Lower leg skin (tissue), 4 donors: Measurements from ENCODE around the gene MCM9. TPM values are rescaled to one million over a fixed set of nuclear protein-coding genes. Genes with fewer than 3 reads are reported as not detected.

ENCODE experiments used
- DNase-seq, 2 donors: peaks; one replicate each; pipeline ENCODE4 v3.0.0-alpha.2; 2019; ENCODE audit warnings: low spot score in 2 of 2
- H3K4me3 ChIP-seq: fragments of 200-600 bp; sonication (generic); 2 replicates; pipeline ENCODE4 v1.5.1; 2017; ENCODE audit warnings: mild to moderate bottlenecking, low read depth; ENCODE audit not compliant: poor library complexity, severe bottlenecking
- POLR2A ChIP-seq, 2 donors: fragments of 450-650 bp; IDR thresholded peaks; one replicate each; pipeline ENCODE4 v1.6.1; 2016 to 2017; ENCODE audit warnings: antibody characterized with exemption in 2 of 2, mild to moderate bottlenecking in 1 of 2, moderate library complexity in 1 of 2
- WGBS, 2 donors: methylation state at CpG; one replicate each; pipeline ENCODE4 v1.1.5; 2018; 5-methylcytosine and 5-hydroxymethylcytosine counted together
- intact Hi-C: fragments of 100-400 bp; cut with DNase I; formaldehyde crosslinking; loops from one replicate; pipeline ENCODE4 v1.15.0; 2023; ENCODE audit warnings: low total_unique reads
- total RNA-seq, 4 donors: library from RNA; depleted of rRNA; stranded (reverse); fragments of >200 nt; gene quantifications; one replicate each; pipeline ENCODE4 v1.1.0, GENCODE V29; 2016
- TF ChIP-seq, protein P1 (sequence below), 3 donors: fragments of 450-650 bp; IDR thresholded peaks; one replicate each; pipeline ENCODE4 v1.5.1; 2016; ENCODE audit warnings: antibody characterized with exemption in 3 of 3, mild to moderate bottlenecking in 3 of 3, moderate library complexity in 2 of 3

MCM9 gene
- total RNA-seq, 4 donors from 2014 or later, result 21.3 to 29.6 (median 27.6) TPM

DNA sequence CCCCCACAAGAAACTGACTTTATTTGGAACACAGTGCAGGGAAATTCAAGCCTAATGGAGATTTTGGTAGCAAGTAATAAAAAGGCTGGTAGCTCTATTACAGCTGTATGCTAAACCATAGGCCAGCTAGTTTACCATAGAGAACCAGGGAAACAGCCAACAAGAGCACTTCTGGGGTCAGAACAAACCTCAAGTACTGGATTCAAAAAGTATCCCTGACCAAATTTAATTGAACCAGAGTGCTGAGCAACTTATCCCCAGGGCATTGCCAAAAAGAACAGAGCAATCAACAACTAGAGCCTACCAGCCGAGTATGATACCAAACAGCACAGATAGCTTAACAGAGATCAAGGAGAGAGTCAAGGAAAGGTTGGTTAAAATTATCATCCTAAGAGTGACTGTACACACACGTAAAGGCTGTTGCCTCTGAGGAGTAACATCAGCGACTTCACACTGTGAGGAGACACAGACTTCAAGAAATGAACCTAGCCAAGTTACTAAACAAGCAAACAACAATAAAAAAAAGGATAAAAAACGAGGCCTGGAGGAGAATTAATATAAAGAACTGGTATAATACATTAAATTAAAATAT lies 52.5 kb downstream of the MCM9 start:
- intact Hi-C loops, result no loop called here

DNA sequence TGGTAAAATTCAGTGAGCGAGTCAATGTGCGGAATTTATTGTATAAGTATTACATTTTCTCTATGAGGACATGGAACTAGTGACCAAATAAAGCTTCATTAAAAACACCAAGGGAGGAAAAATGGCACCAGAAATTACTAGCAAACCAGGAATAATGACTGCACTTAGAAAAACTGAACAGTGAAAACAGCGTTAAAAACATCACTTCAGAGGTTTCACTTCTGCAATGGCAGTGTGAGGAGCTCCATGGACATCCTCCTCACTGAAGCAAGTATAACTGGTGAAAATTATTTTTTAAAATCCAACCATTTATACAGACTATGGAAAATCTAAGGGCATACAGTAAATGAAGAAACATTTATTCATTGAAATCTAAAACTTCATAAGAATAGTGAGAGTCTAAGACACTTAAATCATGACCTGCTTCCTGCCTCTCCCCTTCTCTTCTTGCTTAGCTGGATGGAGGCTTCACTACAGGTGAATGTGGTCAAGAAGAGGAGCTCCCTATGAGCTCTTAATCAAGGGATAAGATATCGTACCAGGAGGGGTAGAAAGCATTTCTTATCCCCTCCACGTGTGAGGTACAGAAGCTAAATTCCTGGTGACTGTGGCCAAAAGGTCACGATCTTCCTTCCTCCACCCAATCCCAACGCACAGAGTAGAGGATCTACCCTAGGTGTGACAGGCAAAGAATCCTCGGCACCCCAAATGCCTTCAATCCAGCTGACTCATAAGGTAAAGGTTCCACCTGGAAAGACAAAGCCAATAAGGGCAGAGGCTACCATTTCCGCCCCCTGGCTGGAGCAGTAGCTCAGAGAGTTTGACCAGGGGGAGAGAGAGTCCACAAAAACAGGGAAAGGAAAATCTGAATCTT lies 53.3 kb downstream of the MCM9 start:
- WGBS, 2 donors, result 87 to 91% methylated on average over 9 of the region's 9 CpGs
- DNase-seq, result no peak
- no peak for TF ChIP-seq POLR2A (IDR thresholded peaks at IDR 0.05)
- TF ChIP-seq, protein P1, sequence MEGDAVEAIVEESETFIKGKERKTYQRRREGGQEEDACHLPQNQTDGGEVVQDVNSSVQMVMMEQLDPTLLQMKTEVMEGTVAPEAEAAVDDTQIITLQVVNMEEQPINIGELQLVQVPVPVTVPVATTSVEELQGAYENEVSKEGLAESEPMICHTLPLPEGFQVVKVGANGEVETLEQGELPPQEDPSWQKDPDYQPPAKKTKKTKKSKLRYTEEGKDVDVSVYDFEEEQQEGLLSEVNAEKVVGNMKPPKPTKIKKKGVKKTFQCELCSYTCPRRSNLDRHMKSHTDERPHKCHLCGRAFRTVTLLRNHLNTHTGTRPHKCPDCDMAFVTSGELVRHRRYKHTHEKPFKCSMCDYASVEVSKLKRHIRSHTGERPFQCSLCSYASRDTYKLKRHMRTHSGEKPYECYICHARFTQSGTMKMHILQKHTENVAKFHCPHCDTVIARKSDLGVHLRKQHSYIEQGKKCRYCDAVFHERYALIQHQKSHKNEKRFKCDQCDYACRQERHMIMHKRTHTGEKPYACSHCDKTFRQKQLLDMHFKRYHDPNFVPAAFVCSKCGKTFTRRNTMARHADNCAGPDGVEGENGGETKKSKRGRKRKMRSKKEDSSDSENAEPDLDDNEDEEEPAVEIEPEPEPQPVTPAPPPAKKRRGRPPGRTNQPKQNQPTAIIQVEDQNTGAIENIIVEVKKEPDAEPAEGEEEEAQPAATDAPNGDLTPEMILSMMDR (IDR thresholded peaks at IDR 0.05), result no peak
- no peak overlapping the region for H3K4me3 ChIP-seq
- intact Hi-C loops, result no loop called here

More for the DNA sequence above, 52.5 kb downstream of the MCM9 start:
- TF ChIP-seq POLR2A (IDR thresholded peaks at IDR 0.05), result no peak
- TF ChIP-seq, protein P1 (IDR thresholded peaks at IDR 0.05), result no peak
- no peak for DNase-seq
- 89 to 91% methylated on average over 4 of the region's 4 CpGs for WGBS, 2 donors
- no peak overlapping the region for H3K4me3 ChIP-seq

- WGBS, 2 donors, result 87 to 91% methylated on average over 2 of the region's 2 CpGs
- no peak overlapping the region for H3K4me3 ChIP-seq
- no peak for TF ChIP-seq POLR2A (IDR thresholded peaks at IDR 0.05)
- TF ChIP-seq, protein P1 (IDR thresholded peaks at IDR 0.05), result no peak
- intact Hi-C loops, result no loop called here
- no peak for DNase-seq
Measured at GRCh38 chr6:118877806-118878205, 57.2 kb downstream of the MCM9 start.

DNA sequence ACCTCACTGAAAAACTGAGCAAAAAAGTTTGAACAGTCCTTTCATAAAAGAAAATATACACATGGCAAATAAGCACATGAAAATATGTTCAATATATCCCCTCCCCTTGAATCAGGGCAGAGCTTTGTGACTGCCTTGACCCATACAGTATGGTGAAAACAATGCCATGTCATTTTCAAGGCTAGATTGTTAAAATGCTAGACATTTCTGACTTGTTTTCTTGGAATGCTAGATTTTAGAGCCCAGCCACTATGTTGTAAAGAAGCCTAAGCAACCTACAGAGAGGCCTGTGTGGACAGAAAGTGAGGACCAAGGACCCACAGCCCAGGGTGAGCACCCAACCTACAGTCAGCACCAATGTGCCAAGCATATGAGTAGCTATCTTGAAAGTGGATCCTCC lies 58.1 kb downstream of the MCM9 start:
- DNase-seq, result no peak
- intact Hi-C loops, result no loop called here
- H3K4me3 ChIP-seq, result no peak overlapping the region
- no peak for TF ChIP-seq POLR2A (IDR thresholded peaks at IDR 0.05)
- TF ChIP-seq, protein P1 (IDR thresholded peaks at IDR 0.05), result no peak

- no peak overlapping the region for H3K4me3 ChIP-seq
- DNase-seq, result no peak
- 94 to 95% methylated on average over 1 of the region's 1 CpG for WGBS, 2 donors
- intact Hi-C loops, result no loop called here
- TF ChIP-seq, protein P1 (IDR thresholded peaks at IDR 0.05), result no peak
- TF ChIP-seq POLR2A (IDR thresholded peaks at IDR 0.05), result no peak
Measured at GRCh38 chr6:118876198-118876597, 58.8 kb downstream of the MCM9 start.
